IPS-20b (cell line): ENCODE measurements around the gene LRRC28.

ENCODE experiments used
- H3K27ac ChIP-seq: one replicate; pipeline ENCODE4 v1.5.1; 2013; ENCODE audit warnings: low read length
- H3K27me3 ChIP-seq: 2 replicates; pipeline ENCODE4 v1.6.1; 2013; ENCODE audit warnings: mild to moderate bottlenecking, low read length, inconsistent platforms; ENCODE audit not compliant: insufficient read depth
- H3K36me3 ChIP-seq: 2 replicates; pipeline ENCODE4 v1.6.1; 2013; ENCODE audit warnings: low read depth, mild to moderate bottlenecking, inconsistent platforms, low read length, moderate library complexity; ENCODE audit not compliant: insufficient read depth
- H3K4me1 ChIP-seq: 2 replicates; pipeline ENCODE4 v1.6.1; 2013; ENCODE audit warnings: mild to moderate bottlenecking, control low read depth, inconsistent platforms, low read length, moderate library complexity; ENCODE audit not compliant: insufficient read depth
- H3K4me3 ChIP-seq: 2 replicates; pipeline ENCODE4 v1.5.1; 2013; ENCODE audit warnings: mild to moderate bottlenecking, low read length, inconsistent platforms
- H3K9ac ChIP-seq: 2 replicates; pipeline ENCODE4 v1.6.1; 2013; ENCODE audit warnings: low read depth, mild to moderate bottlenecking, inconsistent platforms, low read length, moderate library complexity
- H3K9me3 ChIP-seq: 2 replicates; pipeline ENCODE4 v1.6.1; 2013; ENCODE audit warnings: mild to moderate bottlenecking, low read depth, low read length, inconsistent platforms; ENCODE audit not compliant: insufficient read depth

LRRC28 gene

GRCh38 chr15:99348412-99348811 is 97.1 kb downstream of the LRRC28 start:
- no peak overlapping the region for H3K9ac ChIP-seq
- H3K4me3 ChIP-seq, result no peak overlapping the region
- no peaks in the 10 kb centered on the region for H3K36me3 ChIP-seq
- H3K9me3 ChIP-seq, result no peaks in the 10 kb centered on the region
- H3K27me3 ChIP-seq, result no peaks in the 10 kb centered on the region
- H3K4me1 ChIP-seq, result no peaks in the 10 kb centered on the region
- H3K27ac ChIP-seq, result no peak overlapping the region

- Histone ChIP-seq H3K27me3 (no peaks in the 10 kb centered on the region), H3K4me1 (no peaks in the 10 kb centered on the region), H3K9me3 (no peaks in the 10 kb centered on the region), H3K9ac (no peak overlapping the region), H3K36me3 (no peaks in the 10 kb centered on the region), H3K4me3 (no peak overlapping the region), H3K27ac (no peak overlapping the region)
These were observed 99.1 kb downstream of the LRRC28 start for GRCh38 chr15:99350408-99350807.

DNA sequence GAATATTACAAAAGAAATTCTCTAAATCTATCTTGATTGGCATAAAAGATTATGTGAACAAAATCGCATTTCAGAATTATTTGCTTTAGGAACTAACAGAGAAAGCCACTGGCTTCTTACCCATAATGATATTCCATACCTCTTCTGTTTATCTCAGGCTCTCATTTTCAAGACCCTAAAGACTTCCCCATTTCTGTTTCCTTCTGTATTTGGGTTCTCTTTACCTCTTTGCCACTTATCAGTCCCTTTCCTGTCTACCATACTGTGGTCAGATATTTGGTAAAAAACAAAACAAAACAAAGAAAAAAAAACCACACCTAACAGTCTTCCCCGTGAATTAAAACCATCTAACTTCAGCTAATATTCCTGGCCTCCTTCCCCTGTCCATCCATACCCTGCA is 108.5 kb downstream of the LRRC28 start:
- Histone ChIP-seq H3K9me3 (no peaks in the 10 kb centered on the region), H3K27me3 (no peaks in the 10 kb centered on the region), H3K4me3 (no peak overlapping the region), H3K27ac (no peak overlapping the region), H3K9ac (no peak overlapping the region), H3K36me3 (no peaks in the 10 kb centered on the region), H3K4me1 (no peaks in the 10 kb centered on the region)

DNA sequence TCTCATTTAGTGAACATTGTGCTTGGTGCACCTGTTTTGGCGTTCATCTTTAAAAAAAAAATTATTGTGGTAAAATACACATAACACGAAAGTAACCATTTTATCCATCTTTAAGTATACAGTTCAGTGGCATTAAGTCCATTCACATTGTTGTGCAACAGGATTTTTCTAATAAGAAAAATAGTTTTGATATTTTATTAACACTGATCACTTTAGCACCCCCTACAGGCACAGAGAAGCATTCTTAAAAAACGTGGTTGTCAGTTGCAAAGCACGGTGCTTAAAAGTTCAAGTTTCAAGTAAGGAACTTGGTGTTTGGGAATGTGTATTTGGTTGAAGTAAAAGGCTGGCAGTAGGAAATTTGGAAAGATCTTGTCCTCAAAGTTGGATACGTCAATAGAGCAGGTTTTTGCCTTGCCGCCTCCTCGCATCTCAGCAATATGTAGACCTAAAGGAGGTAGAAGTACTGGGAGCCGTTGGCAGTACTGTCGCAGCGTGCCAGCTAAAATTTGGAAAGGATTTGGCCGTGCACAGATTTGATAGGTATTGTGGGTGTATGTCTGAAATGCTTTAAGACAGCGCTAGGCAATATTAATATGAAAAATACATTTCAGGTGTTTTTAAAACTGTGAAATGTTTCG is 110.4 kb downstream of the LRRC28 start:
- H3K27ac ChIP-seq, result no peak overlapping the region
- no peaks in the 10 kb centered on the region for H3K36me3 ChIP-seq
- no peak overlapping the region for H3K4me3 ChIP-seq
- H3K9me3 ChIP-seq, result peaks cover 5% of the 10 kb centered on the region; the same call in 1 of the 2 replicates
- H3K27me3 ChIP-seq, result no peaks in the 10 kb centered on the region
- H3K9ac ChIP-seq, result no peak overlapping the region
- H3K4me1 ChIP-seq, result no peaks in the 10 kb centered on the region

DNA sequence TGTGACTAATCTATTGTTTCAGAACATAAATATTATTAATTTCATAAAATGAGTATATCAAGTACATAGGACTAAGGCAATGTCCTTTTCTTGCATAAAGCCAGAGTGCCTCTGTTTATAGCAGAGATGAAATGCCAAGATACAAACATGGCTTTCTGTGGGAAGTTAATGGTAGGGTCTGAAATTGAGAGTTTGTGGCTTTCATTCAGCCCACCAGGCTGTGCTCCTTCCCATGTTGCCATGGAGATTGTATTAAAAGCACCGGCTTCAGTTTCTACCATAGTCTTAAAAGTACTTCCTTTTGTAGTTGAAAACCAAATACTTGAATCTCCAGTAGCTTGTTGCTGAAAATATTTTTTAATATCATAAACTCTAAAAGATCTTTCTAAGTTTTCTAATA is 114.0 kb downstream of the LRRC28 start:
- no peak overlapping the region for H3K27ac ChIP-seq
- H3K4me3 ChIP-seq, result no peak overlapping the region
- H3K27me3 ChIP-seq, result no peaks in the 10 kb centered on the region
- H3K9ac ChIP-seq, result no peak overlapping the region
- no peaks in the 10 kb centered on the region for H3K4me1 ChIP-seq
- no peaks in the 10 kb centered on the region for H3K36me3 ChIP-seq
- H3K9me3 ChIP-seq, result peaks cover 13% of the 10 kb centered on the region; the same call in 1 of the 2 replicates

DNA sequence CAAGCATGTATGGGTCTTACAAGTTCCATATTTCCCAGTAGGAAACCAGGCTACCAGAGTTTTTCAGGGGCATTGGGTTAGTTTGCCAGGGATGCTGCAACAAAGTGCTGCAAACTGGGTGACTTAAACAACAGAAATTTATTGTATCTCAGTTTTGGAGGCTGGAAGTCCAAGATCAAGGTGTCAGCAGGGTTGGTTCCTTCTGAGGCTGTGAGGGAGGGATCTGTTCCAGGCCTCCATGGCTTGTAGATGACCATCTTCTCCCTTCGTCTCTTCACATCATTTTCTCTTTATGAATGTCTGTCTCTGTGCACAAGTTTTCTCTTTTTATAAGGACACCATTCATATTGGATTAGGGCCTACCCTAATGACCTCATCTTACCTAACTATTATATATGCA is 114.7 kb downstream of the LRRC28 start:
- Histone ChIP-seq H3K4me1 (no peaks in the 10 kb centered on the region), H3K36me3 (no peaks in the 10 kb centered on the region), H3K27me3 (no peaks in the 10 kb centered on the region), H3K4me3 (no peak overlapping the region), H3K27ac (no peak overlapping the region), H3K9me3 (peaks cover 13% of the 10 kb centered on the region; the same call in 1 of the 2 replicates), H3K9ac (no peak overlapping the region)

- Histone ChIP-seq H3K9me3 (peaks cover 13% of the 10 kb centered on the region; the same call in 1 of the 2 replicates), H3K27me3 (no peaks in the 10 kb centered on the region)
These were observed 117.5 kb downstream of the LRRC28 start for GRCh38 chr15:99368743-99369142.

GRCh38 chr15:99369196-99369595 is 117.9 kb downstream of the LRRC28 start:
- H3K36me3 ChIP-seq, result no peaks in the 10 kb centered on the region
- H3K4me1 ChIP-seq, result no peaks in the 10 kb centered on the region
- no peaks in the 10 kb centered on the region for H3K27me3 ChIP-seq
- peaks cover 13% of the 10 kb centered on the region; the same call in 1 of the 2 replicates for H3K9me3 ChIP-seq
- no peak overlapping the region for H3K4me3 ChIP-seq
- H3K9ac ChIP-seq, result no peak overlapping the region
- H3K27ac ChIP-seq, result no peak overlapping the region

More at GRCh38 chr15:99368743-99369142, 117.5 kb downstream of the LRRC28 start:
- Histone ChIP-seq H3K4me3 (no peak overlapping the region), H3K36me3 (no peaks in the 10 kb centered on the region), H3K9ac (no peak overlapping the region), H3K4me1 (no peaks in the 10 kb centered on the region), H3K27ac (no peak overlapping the region)

DNA sequence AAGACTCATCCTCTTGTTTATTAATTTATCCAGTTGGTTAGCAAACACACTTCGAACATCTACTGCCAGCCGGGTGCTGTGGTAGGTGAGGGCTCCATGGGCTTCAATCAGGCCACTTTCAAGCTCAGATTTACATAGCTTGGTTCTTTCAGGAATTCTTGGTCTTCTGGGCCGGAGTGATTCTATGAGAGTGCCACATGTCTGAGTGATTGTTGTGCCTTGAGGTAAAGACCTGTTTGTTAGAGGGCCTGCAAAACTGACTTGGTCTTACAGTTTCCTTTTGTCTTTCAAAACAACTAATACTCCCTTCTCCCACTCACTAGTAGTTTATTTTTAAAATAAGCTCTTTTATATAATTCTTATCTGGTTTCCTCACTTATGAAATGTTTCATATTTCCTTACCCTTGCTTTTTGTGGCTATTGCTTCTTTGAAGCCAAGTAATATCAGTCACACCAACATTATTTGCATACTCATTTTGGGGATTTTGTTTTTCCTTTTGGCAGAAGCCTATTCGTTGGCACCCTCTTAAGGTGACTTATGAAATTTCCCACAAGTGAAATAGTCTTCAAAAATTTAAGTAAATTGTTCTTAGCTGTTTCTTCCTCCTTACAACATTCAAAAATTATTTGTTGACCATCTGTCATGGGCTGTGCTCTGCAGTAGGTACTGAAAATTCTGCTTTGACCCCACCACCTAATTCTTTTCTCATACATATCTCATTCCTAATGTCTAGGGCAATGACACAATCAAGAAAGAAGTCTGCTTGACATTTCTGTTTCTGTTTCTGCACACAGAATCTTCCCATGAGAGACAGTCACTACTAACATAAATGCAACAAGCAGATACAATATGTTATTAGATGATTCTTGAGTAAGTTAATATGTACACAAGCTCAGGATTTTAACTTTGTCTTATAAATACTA is 120.2 kb downstream of the LRRC28 start:
- peaks cover 11% of the 10 kb centered on the region; the same call in 1 of the 2 replicates for H3K9me3 ChIP-seq
- H3K27me3 ChIP-seq, result no peaks in the 10 kb centered on the region
- no peaks in the 10 kb centered on the region for H3K36me3 ChIP-seq
- H3K9ac ChIP-seq, result no peak overlapping the region
- no peaks in the 10 kb centered on the region for H3K4me1 ChIP-seq
- H3K4me3 ChIP-seq, result no peak overlapping the region
- no peak overlapping the region for H3K27ac ChIP-seq

DNA sequence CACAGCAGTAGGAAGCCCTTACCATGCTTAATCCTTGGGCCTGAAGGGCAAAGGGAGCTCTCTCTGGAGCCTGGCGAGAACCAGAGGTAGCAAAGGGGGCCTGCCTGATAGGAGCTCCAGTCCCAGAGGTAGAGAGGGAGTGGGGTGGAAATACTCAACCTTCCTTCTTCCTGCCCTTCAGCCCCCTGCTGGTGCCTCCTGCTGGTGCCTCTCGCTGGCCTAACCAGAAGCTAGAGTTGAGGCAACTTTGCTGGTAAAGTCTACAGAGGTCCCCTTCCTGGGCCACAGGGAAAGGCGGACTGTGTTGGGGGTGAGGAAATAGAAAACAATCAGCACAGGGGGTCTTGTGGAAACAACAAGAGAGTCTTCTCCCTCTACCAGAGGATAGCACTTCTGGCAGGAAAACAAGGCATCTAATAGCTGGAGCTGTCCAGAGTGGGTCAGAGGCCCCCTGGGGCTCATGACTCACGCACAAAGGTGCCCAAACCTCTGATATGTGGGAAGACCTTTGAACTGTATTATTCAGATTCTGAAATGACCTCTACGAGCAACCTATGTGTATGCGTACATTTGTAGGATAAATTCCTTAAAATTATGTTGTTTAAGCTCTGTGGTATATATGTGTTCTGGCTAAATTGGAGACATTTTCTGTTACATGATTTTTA is 133.9 kb downstream of the LRRC28 start:
- H3K4me1 ChIP-seq, result no peaks in the 10 kb centered on the region
- H3K9me3 ChIP-seq, result peaks cover 6% of the 10 kb centered on the region; the same call in 1 of the 2 replicates
- no peak overlapping the region for H3K4me3 ChIP-seq
- no peaks in the 10 kb centered on the region for H3K27me3 ChIP-seq
- no peak overlapping the region for H3K27ac ChIP-seq
- H3K36me3 ChIP-seq, result no peaks in the 10 kb centered on the region
- no peak overlapping the region for H3K9ac ChIP-seq

DNA sequence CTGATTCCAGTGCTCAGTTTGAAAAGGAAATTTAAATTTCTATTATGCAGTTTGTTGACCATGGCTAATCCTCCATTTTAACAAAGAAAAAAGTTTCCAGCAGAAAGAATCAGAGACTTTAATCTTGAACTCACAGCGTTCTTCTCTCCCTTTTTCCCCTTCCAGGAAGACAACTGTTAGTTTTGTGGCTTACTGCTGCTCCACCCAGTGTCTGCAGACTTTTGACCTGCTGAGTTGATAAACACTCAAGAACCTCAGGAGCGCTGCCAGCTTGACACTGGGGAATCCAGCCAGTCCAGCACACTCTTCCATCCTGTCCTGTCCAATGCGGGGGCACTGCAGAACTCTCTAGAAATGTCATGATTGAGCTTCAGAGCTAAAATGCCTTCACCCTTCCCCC is 134.6 kb downstream of the LRRC28 start:
- no peak overlapping the region for H3K9ac ChIP-seq
- peaks cover 6% of the 10 kb centered on the region; the same call in 1 of the 2 replicates for H3K9me3 ChIP-seq
- no peak overlapping the region for H3K27ac ChIP-seq
- no peak overlapping the region for H3K4me3 ChIP-seq
- no peaks in the 10 kb centered on the region for H3K36me3 ChIP-seq
- H3K4me1 ChIP-seq, result no peaks in the 10 kb centered on the region
- H3K27me3 ChIP-seq, result no peaks in the 10 kb centered on the region
